MM.1S (cell line): ENCODE measurements around the gene RETSAT.
"Not testable (repeated sequence)": the region's sequence is repeated elsewhere in the genome, so short reads cannot be mapped to it uniquely, and the experiment has no call there.

Experiments
- DNase-seq: peaks from one replicate; pipeline ENCODE4 v3.0.0-alpha.2; 2015
- H2AFZ ChIP-seq: fragments of 300-600 bp; sonication (generic); 2 replicates; pipeline ENCODE4 v1.6.0; 2016; ENCODE audit warnings: antibody characterized with exemption, low read length
- H3F3A ChIP-seq: fragments of 300-600 bp; sonication (generic); 2 replicates; pipeline ENCODE4 v1.6.1; 2016; ENCODE audit warnings: mild to moderate bottlenecking, antibody characterized with exemption, low read length, moderate library complexity, mixed read lengths; ENCODE audit not compliant: insufficient read depth
- H3K27ac ChIP-seq: fragments of 300-600 bp; sonication (generic); 2 replicates; pipeline ENCODE4 v1.5.1; 2016; ENCODE audit warnings: mild to moderate bottlenecking, low read length
- H3K27me3 ChIP-seq: fragments of 300-600 bp; sonication (generic); replicated peaks from 2 replicates; pipeline ENCODE4 v1.6.0; 2016; ENCODE audit warnings: low read length; ENCODE audit not compliant: insufficient read depth
- H3K36me3 ChIP-seq: fragments of 300-600 bp; sonication (generic); replicated peaks from 2 replicates; pipeline ENCODE4 v1.6.1; 2016; ENCODE audit warnings: mild to moderate bottlenecking, low read length, mixed read lengths; ENCODE audit not compliant: insufficient read depth
- H3K4me1 ChIP-seq: fragments of 300-600 bp; sonication (generic); 2 replicates; pipeline ENCODE4 v1.6.1; 2016; ENCODE audit warnings: low read length, mixed read lengths
- H3K4me2 ChIP-seq: fragments of 300-600 bp; sonication (generic); 2 replicates; pipeline ENCODE4 v1.6.0; 2016; ENCODE audit warnings: low read depth, low read length
- H3K4me3 ChIP-seq: fragments of 300-600 bp; sonication (generic); 2 replicates; pipeline ENCODE4 v1.5.1; 2016; ENCODE audit warnings: low read length, mixed read lengths
- H3K79me2 ChIP-seq: fragments of 300-600 bp; sonication (generic); 2 replicates; pipeline ENCODE4 v1.6.1; 2016; ENCODE audit warnings: mixed run types, low read length, mixed read lengths
- H3K9ac ChIP-seq: fragments of 300-600 bp; sonication (generic); 2 replicates; pipeline ENCODE4 v1.6.1; 2016; ENCODE audit warnings: low read length, mixed read lengths
- H3K9me2 ChIP-seq: fragments of 300-600 bp; sonication (generic); replicated peaks from 2 replicates; pipeline ENCODE4 v1.6.1; 2016; ENCODE audit warnings: mild to moderate bottlenecking, low read length, mixed read lengths; ENCODE audit not compliant: insufficient read depth
- H3K9me3 ChIP-seq: fragments of 300-600 bp; sonication (generic); replicated peaks from 2 replicates; pipeline ENCODE4 v1.6.1; 2016; ENCODE audit warnings: mild to moderate bottlenecking, low read length, mixed read lengths; ENCODE audit not compliant: insufficient read depth
- H4K20me1 ChIP-seq: fragments of 300-600 bp; sonication (generic); 2 replicates; pipeline ENCODE4 v1.6.1; 2016; ENCODE audit warnings: mild to moderate bottlenecking, low read length, moderate library complexity, mixed read lengths; ENCODE audit not compliant: insufficient read depth
- EZH2 ChIP-seq: fragments of 300-600 bp; sonication (generic); optimal IDR thresholded peaks from 2 replicates; pipeline ENCODE3; 2017; ENCODE audit warnings: low read depth, mild to moderate bottlenecking, antibody characterized with exemption, low read length, mixed read lengths
- EZH2phosphoT487 ChIP-seq: fragments of 300-600 bp; sonication (generic); IDR thresholded peaks from 2 replicates; pipeline ENCODE4 v1.6.1; 2018; ENCODE audit warnings: antibody characterized with exemption, low read length
- TF ChIP-seq, protein P1 (sequence below): fragments of 300-600 bp; sonication (generic); IDR thresholded peaks from 2 replicates; pipeline ENCODE4 v1.5.1; 2016; ENCODE audit warnings: antibody characterized with exemption, low read length, mixed read lengths

RETSAT gene

DNA sequence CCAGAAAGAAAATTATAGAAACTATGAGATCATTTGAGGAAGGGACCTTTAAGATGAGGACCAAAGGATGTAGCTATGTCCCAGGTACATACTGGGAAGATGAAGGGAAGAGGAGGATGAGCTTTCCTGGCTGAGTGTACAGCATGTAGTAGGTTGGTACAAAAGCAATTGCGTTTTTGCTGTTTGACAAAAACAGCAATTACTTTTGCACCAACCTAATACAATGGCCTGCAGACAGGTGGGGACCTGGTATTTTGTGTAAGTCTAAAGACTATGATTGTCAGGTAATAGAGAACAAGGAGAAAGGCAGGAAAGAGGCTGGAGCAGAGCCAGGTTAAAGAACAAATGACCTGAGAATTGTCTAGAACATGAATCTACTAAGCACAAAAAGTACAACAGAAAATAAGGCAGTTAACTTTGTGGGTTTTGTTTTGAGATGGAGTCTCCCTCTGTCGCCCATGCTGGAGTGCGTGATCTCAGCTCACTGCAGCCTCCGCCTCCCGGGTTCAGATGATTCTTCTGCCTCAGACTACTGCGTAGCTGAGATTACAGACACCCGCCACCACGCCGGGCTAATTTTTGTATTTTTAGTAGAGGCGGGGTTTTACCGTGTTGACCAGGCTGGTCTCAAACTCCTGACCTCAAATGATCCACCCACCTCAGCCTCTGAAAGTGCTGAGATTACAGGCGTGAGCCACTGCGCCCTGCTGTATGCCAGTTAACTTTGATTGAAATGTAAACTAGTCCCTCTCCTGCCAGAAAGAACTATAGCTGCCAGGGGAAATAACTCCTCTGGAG lies 23.3 kb downstream of the RETSAT start:
- Histone ChIP-seq H3K9me3 (no peaks in the 10 kb centered on the region), H3K36me3 (no peaks in the 10 kb centered on the region), H3K9ac (no peak overlapping the region), H3K4me3 (no peak overlapping the region), H3F3A (peaks cover 18% of the 10 kb centered on the region; the same call in 1 of the 2 replicates), H3K79me2 (peaks cover 19% of the 10 kb centered on the region), H3K27me3 (no peaks in the 10 kb centered on the region), H3K9me2 (no peaks in the 10 kb centered on the region), H3K4me1 (no peaks in the 10 kb centered on the region), H4K20me1 (peaks cover 3% of the 10 kb centered on the region; the same call in 1 of the 2 replicates), H3K27ac (no peak overlapping the region), H2AFZ (no peak overlapping the region), H3K4me2 (peak overlapping the region; percentile 8; the same call in 1 of the 2 replicates)
- peak; percentile 37 for DNase-seq
- no peak for TF ChIP-seq EZH2

DNA sequence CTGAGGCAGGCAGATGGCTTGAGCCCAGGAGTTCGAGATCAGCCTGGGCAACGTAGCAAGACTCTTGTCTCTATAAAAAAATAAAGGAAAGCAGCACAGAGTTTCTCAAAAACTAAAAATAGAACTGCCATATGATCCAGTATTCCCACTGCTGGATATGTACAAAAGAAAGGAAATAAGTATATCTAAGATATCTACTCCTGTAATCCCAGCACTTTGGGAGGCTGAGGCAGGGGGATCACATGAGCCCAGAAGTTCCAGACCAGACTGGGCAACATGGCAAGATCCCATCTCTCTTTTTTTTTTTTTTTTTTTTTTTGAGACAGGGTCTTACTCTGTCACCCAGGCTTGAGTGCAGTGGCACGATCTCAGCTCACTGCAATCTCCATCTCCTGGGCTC lies 24.6 kb downstream of the RETSAT start:
- H3K36me3 ChIP-seq, H2AFZ ChIP-seq, H3K9ac ChIP-seq, H3K27me3 ChIP-seq, DNase-seq, H3K9me3 ChIP-seq, H3K4me2 ChIP-seq, H3K9me2 ChIP-seq, H3K4me3 ChIP-seq, H3K27ac ChIP-seq: not testable (repeated sequence)
- Histone ChIP-seq H3F3A (peaks cover 18% of the 10 kb centered on the region; the same call in 1 of the 2 replicates), H3K4me1 (peaks cover 11% of the 10 kb centered on the region), H3K79me2 (peaks cover 32% of the 10 kb centered on the region), H4K20me1 (peaks cover 16% of the 10 kb centered on the region)

DNA sequence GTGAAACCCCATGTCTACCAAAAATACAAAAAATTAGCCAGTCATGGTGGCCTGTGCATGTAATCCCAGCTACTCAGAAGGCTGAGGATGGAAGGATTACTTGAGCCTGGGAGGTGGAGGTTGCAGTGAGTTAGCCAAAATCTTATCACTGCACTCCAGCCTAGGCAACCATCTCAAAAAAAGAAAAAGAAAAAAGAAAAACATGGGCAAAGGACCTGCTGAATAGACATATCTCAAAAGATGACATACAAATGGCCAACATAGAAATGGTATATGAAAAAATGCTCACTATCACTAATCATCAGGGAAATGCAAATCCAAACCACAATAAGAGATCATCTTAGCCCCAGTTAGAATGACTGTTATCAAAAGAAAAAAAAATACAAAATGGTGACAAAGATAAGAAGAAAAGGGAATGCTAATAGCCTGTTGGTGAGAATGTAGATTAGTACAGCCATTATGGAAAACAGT lies 25.1 kb downstream of the RETSAT start:
- no peaks in the 10 kb centered on the region for H3K9me3 ChIP-seq
- H3F3A ChIP-seq = peaks cover 18% of the 10 kb centered on the region; the same call in 1 of the 2 replicates
- H3K27me3 ChIP-seq = no peaks in the 10 kb centered on the region
- H3K4me3 ChIP-seq = no peak overlapping the region
- no peak for DNase-seq
- 0 out of 2 replicates have a peak, but pooled peaks cover 9% of the 10 kb centered on the region for H3K36me3 ChIP-seq
- H3K4me1 ChIP-seq = peaks cover 16% of the 10 kb centered on the region
- H3K79me2 ChIP-seq = peaks cover 37% of the 10 kb centered on the region
- TF ChIP-seq, protein P1, sequence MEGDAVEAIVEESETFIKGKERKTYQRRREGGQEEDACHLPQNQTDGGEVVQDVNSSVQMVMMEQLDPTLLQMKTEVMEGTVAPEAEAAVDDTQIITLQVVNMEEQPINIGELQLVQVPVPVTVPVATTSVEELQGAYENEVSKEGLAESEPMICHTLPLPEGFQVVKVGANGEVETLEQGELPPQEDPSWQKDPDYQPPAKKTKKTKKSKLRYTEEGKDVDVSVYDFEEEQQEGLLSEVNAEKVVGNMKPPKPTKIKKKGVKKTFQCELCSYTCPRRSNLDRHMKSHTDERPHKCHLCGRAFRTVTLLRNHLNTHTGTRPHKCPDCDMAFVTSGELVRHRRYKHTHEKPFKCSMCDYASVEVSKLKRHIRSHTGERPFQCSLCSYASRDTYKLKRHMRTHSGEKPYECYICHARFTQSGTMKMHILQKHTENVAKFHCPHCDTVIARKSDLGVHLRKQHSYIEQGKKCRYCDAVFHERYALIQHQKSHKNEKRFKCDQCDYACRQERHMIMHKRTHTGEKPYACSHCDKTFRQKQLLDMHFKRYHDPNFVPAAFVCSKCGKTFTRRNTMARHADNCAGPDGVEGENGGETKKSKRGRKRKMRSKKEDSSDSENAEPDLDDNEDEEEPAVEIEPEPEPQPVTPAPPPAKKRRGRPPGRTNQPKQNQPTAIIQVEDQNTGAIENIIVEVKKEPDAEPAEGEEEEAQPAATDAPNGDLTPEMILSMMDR = no peak
- H4K20me1 ChIP-seq = peaks cover 17% of the 10 kb centered on the region
- no peaks in the 10 kb centered on the region for H3K9me2 ChIP-seq
- H2AFZ ChIP-seq = no peak overlapping the region
- H3K27ac ChIP-seq = no peak overlapping the region
- no peak overlapping the region for H3K4me2 ChIP-seq
- peak overlapping the region; percentile 98; the same call in 1 of the 2 replicates for H3K9ac ChIP-seq

DNA sequence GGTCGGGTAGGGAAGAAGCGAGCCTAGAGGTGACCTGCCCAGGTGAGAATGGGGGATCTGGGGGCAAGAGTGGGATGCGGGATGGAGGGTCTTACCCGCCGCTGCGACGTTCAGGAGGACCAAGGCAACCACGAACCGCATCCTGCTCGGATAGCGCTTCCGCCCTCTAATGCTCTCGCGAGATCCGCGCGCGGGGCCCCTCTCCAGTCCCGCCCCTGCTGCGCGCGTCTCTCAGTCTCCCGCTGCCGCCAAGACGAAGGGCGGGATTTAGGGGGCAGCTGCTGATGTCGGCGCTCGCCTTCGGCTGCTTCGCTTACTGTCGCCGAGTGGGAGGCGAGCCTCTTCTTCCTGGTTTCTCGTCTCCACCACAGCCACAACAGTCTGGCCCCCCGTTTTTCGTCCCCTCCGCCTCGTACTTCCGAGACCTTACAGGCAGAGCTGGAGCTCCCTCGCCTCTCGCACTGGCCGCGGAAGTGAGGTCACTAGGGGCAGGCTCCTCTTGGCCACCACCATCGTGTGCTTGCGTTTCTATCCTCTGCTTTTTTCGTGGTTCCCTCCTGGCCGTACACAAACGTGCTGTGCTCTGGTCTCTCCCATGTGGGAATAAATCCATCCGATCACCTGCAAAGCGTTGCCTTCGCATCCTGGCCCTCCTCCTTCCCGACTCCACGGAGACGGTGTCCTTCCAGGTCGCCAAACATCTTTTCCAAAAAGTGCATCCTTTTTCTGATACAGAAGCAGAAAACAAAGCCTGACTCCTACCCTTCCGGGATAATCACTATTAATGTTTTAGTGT lies 26.3 kb downstream of the RETSAT start, which contains the start of gene TGOLN2:
Gene TGOLN2, minus strand, starts transcription at position 168 of the 796 bp plus-strand sequence. Its CDS starts 27 bp downstream, at position 141.
- Histone ChIP-seq H3K9me2 (no peaks in the 10 kb centered on the region), H3K36me3 (0 out of 2 replicates have a peak, but pooled peaks cover 9% of the 10 kb centered on the region), H3K4me3 (peak within 1 kb of the TSS; percentile 98), H3K79me2 (peaks cover 49% of the 10 kb centered on the region), H3K4me2 (peak within 1 kb of the TSS; percentile 97), H3K9ac (peak within 1 kb of the TSS; percentile 98), H3K27me3 (no peaks in the 10 kb centered on the region), H4K20me1 (peaks cover 17% of the 10 kb centered on the region), H3K27ac (peak within 1 kb of the TSS; percentile 96), H3K4me1 (peaks cover 16% of the 10 kb centered on the region), H2AFZ (peak within 1 kb of the TSS; percentile 92), H3F3A (peaks cover 18% of the 10 kb centered on the region; the same call in 1 of the 2 replicates), H3K9me3 (no peaks in the 10 kb centered on the region)
- TF ChIP-seq EZH2 (no peak), EZH2phosphoT487 (no peak)
- TF ChIP-seq, protein P1 = no peak
- peak; percentile 95 for DNase-seq
